ENCODE data around the gene GIT2. TPM values are rescaled to one million over a fixed set of nuclear protein-coding genes. Genes with fewer than 3 reads are reported as not detected.

The GIT2 gene
- total and polyA plus RNA-seq, 2 donors (not counting 1 experiment from before 2014, with no cell fraction given), result 75.2 to 163 TPM

GRCh38 chr12:109923038-109923437 is 73.1 kb downstream of the GIT2 start:
- TF ChIP-seq EZH2 (IDR thresholded peaks at IDR 0.05; ENCODE audit: borderline replicate concordance, insufficient read depth, low read depth, low read length, poor library complexity, severe bottlenecking), result no peak

DNA sequence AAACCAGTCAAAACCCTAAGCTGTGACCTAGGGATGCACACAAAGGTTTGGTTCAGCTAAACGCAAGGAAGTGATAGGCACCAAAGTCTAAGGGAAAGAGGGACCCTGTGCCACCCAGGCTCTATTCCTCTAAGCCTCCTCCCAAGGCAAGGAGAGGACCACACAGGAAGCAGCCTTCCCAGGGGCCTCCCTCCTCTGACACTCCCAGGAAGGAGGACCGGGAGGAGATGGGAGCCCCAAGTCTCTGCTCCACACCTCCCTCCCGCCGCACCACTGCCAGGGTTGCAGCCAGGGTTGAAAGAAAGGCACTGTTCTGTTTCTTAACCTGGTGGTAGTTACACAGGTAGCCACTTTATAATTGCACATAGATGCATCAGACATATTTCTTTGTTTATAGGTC is 74.2 kb downstream of the GIT2 start:
- Histone ChIP-seq H3K4me2 (replicated peaks; ENCODE audit: low read depth, low read length, poor library complexity, severe bottlenecking) (no peak overlapping the region), H3K27ac (ENCODE audit: low read length in 2 of 2) (no peak overlapping the region), H3K79me2 (ENCODE audit: control insufficient read depth, insufficient read depth, low read length) (no peaks in the 10 kb centered on the region), H3K9ac (ENCODE audit: low read length) (no peak overlapping the region), H3K4me1 (ENCODE audit: control insufficient read depth in 2 of 2, insufficient read depth in 2 of 2, low read length in 2 of 2) (peaks cover 0 to 8% of the 10 kb centered on the region in 2 donors), H3K36me3 (replicated peaks in 1 of 2; ENCODE audit: control extremely low read depth in 1 of 2, control insufficient read depth in 1 of 2, extremely low read depth in 1 of 2, insufficient read depth in 2 of 2, low read length in 1 of 2) (peaks cover 1 to 45% of the 10 kb centered on the region in 2 experiments), H3K9me3 (ENCODE audit: control extremely low read depth in 1 of 3, control insufficient read depth in 2 of 3, insufficient read depth in 1 of 3, low read length in 2 of 3) (no peaks in the 10 kb centered on the region), H3K4me3 (ENCODE audit: control extremely low read depth in 1 of 5, extremely low read depth in 1 of 5, insufficient read depth in 1 of 5, low read depth in 2 of 5, low read length in 4 of 5) (no peak overlapping the region), H2AFZ (ENCODE audit: insufficient read depth, low read depth, low read length, poor library complexity, severe bottlenecking) (no peak overlapping the region), H4K20me1 (ENCODE audit: control insufficient read depth, insufficient read depth, low read length, poor library complexity, severe bottlenecking) (no peaks in the 10 kb centered on the region), H3K27me3 (replicated peaks in 1 of 4; ENCODE audit: control extremely low read depth in 1 of 4, control insufficient read depth in 3 of 4, insufficient read depth in 4 of 4, low read length in 3 of 4) (no peaks in the 10 kb centered on the region)
- Mint-ChIP-seq H3K27me3 (no peaks in the 10 kb centered on the region), H3K9me3 (ENCODE audit: insufficient read depth) (no peaks in the 10 kb centered on the region), H3K27ac (no peak overlapping the region), H3K4me3 (no peak overlapping the region), H3K4me1 (peaks cover 12% of the 10 kb centered on the region)
- ChIA-PET POLR2A (interaction anchor here (1.0 kb wide), 1 partner anchor 28 kb away, joined by 3 read pairs; no protein-coding TSS in a partner anchor), CTCF (interaction anchor here (0.7 to 1.2 kb wide), 2 partner anchors 23 to 77 kb away, joined by 3 to 4 read pairs; no protein-coding TSS in a partner anchor)
- DNase-seq, result no peak
- intact Hi-C loops (cut with micrococcal nuclease), result no loop called here
- WGBS (ENCODE audit: insufficient coverage), result 100% methylated on average over 1 of the region's 4 CpGs
- TF ChIP-seq EZH2 (IDR thresholded peaks at IDR 0.05; ENCODE audit: borderline replicate concordance, insufficient read depth, low read depth, low read length, poor library complexity, severe bottlenecking), result no peak
- TF ChIP-seq, protein P1, sequence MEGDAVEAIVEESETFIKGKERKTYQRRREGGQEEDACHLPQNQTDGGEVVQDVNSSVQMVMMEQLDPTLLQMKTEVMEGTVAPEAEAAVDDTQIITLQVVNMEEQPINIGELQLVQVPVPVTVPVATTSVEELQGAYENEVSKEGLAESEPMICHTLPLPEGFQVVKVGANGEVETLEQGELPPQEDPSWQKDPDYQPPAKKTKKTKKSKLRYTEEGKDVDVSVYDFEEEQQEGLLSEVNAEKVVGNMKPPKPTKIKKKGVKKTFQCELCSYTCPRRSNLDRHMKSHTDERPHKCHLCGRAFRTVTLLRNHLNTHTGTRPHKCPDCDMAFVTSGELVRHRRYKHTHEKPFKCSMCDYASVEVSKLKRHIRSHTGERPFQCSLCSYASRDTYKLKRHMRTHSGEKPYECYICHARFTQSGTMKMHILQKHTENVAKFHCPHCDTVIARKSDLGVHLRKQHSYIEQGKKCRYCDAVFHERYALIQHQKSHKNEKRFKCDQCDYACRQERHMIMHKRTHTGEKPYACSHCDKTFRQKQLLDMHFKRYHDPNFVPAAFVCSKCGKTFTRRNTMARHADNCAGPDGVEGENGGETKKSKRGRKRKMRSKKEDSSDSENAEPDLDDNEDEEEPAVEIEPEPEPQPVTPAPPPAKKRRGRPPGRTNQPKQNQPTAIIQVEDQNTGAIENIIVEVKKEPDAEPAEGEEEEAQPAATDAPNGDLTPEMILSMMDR (IDR thresholded peaks at IDR 0.05), result no peak
- ATAC-seq (ENCODE audit: low read depth), result no peak

More at GRCh38 chr12:109923038-109923437, 73.1 kb downstream of the GIT2 start:
- H3K4me1 Mint-ChIP-seq, result peaks cover 14% of the 10 kb centered on the region
- no peak overlapping the region for H3K27ac ChIP-seq (ENCODE audit: low read length in 2 of 2)
- no peak overlapping the region for H3K27ac Mint-ChIP-seq
- no peak for ATAC-seq (ENCODE audit: low read depth)
- H3K27me3 ChIP-seq (replicated peaks in 1 of 4; ENCODE audit: control extremely low read depth in 1 of 4, control insufficient read depth in 3 of 4, insufficient read depth in 4 of 4, low read length in 3 of 4), result no peaks in the 10 kb centered on the region
- 91% methylated on average over 4 of the region's 5 CpGs for WGBS (ENCODE audit: insufficient coverage)
- H3K36me3 ChIP-seq (replicated peaks in 1 of 2; ENCODE audit: control extremely low read depth in 1 of 2, control insufficient read depth in 1 of 2, extremely low read depth in 1 of 2, insufficient read depth in 2 of 2, low read length in 1 of 2), result peaks cover 1 to 38% of the 10 kb centered on the region in 2 experiments
- peaks cover 1% of the 10 kb centered on the region for H3K79me2 ChIP-seq (ENCODE audit: control insufficient read depth, insufficient read depth, low read length)
- H2AFZ ChIP-seq (ENCODE audit: insufficient read depth, low read depth, low read length, poor library complexity, severe bottlenecking), result no peak overlapping the region
- H3K4me3 Mint-ChIP-seq, result no peak overlapping the region
- no peaks in the 10 kb centered on the region for H3K9me3 ChIP-seq (ENCODE audit: control extremely low read depth in 1 of 3, control insufficient read depth in 2 of 3, insufficient read depth in 1 of 3, low read length in 2 of 3)
- DNase-seq, result no peak
- H3K9me3 Mint-ChIP-seq (ENCODE audit: insufficient read depth), result no peaks in the 10 kb centered on the region
- ChIA-PET CTCF (no interaction called here), POLR2A (no interaction called here)
- H3K4me2 ChIP-seq (replicated peaks; ENCODE audit: low read depth, low read length, poor library complexity, severe bottlenecking), result no peak overlapping the region
- H3K4me3 ChIP-seq (ENCODE audit: control extremely low read depth in 1 of 5, extremely low read depth in 1 of 5, insufficient read depth in 1 of 5, low read depth in 2 of 5, low read length in 4 of 5), result no peak overlapping the region
- H3K9ac ChIP-seq (ENCODE audit: low read length), result no peak overlapping the region
- intact Hi-C loops (cut with micrococcal nuclease), result no loop called here
- H4K20me1 ChIP-seq (ENCODE audit: control insufficient read depth, insufficient read depth, low read length, poor library complexity, severe bottlenecking), result no peaks in the 10 kb centered on the region
- H3K4me1 ChIP-seq (ENCODE audit: control insufficient read depth in 2 of 2, insufficient read depth in 2 of 2, low read length in 2 of 2), result peaks cover 0 to 8% of the 10 kb centered on the region in 2 donors
- H3K27me3 Mint-ChIP-seq, result no peaks in the 10 kb centered on the region

All from B cell (primary cell).